Left ventricle myocardium superior (tissue), 1 donor: ENCODE results near the gene MCC. TPM values are rescaled to one million over a fixed set of nuclear protein-coding genes. Genes with fewer than 3 reads are reported as not detected.
A peak's percentile ranks its signal among the peaks of the same experiment; 100 is the strongest.

Experiments used
- ATAC-seq: fragments of 200-7000 bp; cut with Tn5 transposase; one replicate; pipeline ENCODE4 v1.9.1; 2020; ENCODE audit warnings: mild to moderate bottlenecking, moderate library complexity
- DNase-seq: peaks from one replicate; pipeline ENCODE4 v3.0.0-alpha.2; 2020
- intact Hi-C: fragments of 100-400 bp; cut with micrococcal nuclease; formaldehyde crosslinking; loops from one replicate; pipeline ENCODE4 v1.11.0; 2022
- long read RNA-seq: library from polyadenylated mRNA; unstranded; transcript quantifications from one replicate; pipeline ENCODE4 v2.0.0, GENCODE V29; 2021
- total RNA-seq: library from RNA; stranded (reverse); fragmentation: NEBNext Ultra II Directional; extraction: Animal tissue kit (Norgen Biotek cat#: 25700); gene quantifications from one replicate; pipeline ENCODE4 v1.2.1, GENCODE V29; 2021
- donor health status: DM: no; HTN: yes; CAD: no; lungs with severe emphysema.

MCC gene
- 27.1 TPM for total RNA-seq
- long read RNA-seq, full-length matches to known transcripts = 6 of 29 reads
- long read RNA-seq, partial matches to known transcripts = 8 of 29 reads
- long read RNA-seq, other reads (novel, unspliced or antisense) = 15 of 29 reads

- intact Hi-C loops = no loop called here
- ATAC-seq (peak; percentile 97), DNase-seq (peak; percentile 89)
Observed at GRCh38 chr5:113487781-113488644, at the start of gene MCC. MCC (minus strand) TSS chr5:113488453.

GRCh38 chr5:113531481-113532159 lies 43.4 kb upstream of the MCC start:
- intact Hi-C loops = no loop called here
- DNase-seq (no peak), ATAC-seq (no peak)

- intact Hi-C loops = no loop called here
- ATAC-seq (no peak), DNase-seq (no peak)
Observed at GRCh38 chr5:113527746-113528145, 39.5 kb upstream of the MCC start.

- DNase-seq (no peak), ATAC-seq (no peak)
- intact Hi-C loops = no loop called here
Observed at GRCh38 chr5:113526421-113526820, 38.2 kb upstream of the MCC start.

- ATAC-seq (peak; percentile 36), DNase-seq (no peak)
- intact Hi-C loops = no loop called here
Observed at GRCh38 chr5:113524927-113525326, 36.7 kb upstream of the MCC start.

GRCh38 chr5:113523168-113523567 lies 34.9 kb upstream of the MCC start:
- ATAC-seq (no peak), DNase-seq (no peak)
- intact Hi-C loops = no loop called here

GRCh38 chr5:113520899-113521298 lies 32.6 kb upstream of the MCC start:
- intact Hi-C loops = no loop called here
- no peak for DNase-seq
- ATAC-seq = no peak

- intact Hi-C loops = no loop called here
- ATAC-seq (no peak), DNase-seq (no peak)
Observed at GRCh38 chr5:113520429-113520828, 32.2 kb upstream of the MCC start.

GRCh38 chr5:113519412-113519811 lies 31.2 kb upstream of the MCC start:
- DNase-seq (no peak), ATAC-seq (no peak)
- intact Hi-C loops = no loop called here

- intact Hi-C loops = no loop called here
- no peak for ATAC-seq
Observed at GRCh38 chr5:113518884-113519283, 30.6 kb upstream of the MCC start.

GRCh38 chr5:113514289-113514635 lies 26.0 kb upstream of the MCC start:
- ATAC-seq = no peak
- no peak for DNase-seq
- intact Hi-C loops = loop anchor here (5.0 kb wide), 2 partner anchors 177 to 517 kb away; no protein-coding TSS in a partner anchor

More at GRCh38 chr5:113518884-113519283, 30.6 kb upstream of the MCC start:
- DNase-seq = no peak

- ATAC-seq = peak; percentile 99
- DNase-seq = peak; percentile 94
- intact Hi-C loops = loop anchor here (5.0 kb wide), 2 partner anchors 176 to 516 kb away; no protein-coding TSS in a partner anchor
Observed at GRCh38 chr5:113513384-113514288, 25.4 kb upstream of the MCC start, which contains the start of gene YTHDC2. YTHDC2 (plus strand) TSS chr5:113513694; CDS start chr5:113513896, 202 bp downstream.

GRCh38 chr5:113512341-113512740 lies 24.1 kb upstream of the MCC start:
- ATAC-seq (no peak), DNase-seq (no peak)
- intact Hi-C loops = loop anchor here (5.0 kb wide), 2 partner anchors 175 to 515 kb away; no protein-coding TSS in a partner anchor

GRCh38 chr5:113510836-113511451 lies 22.7 kb upstream of the MCC start:
- no peak for DNase-seq
- ATAC-seq = no peak
- intact Hi-C loops = loop anchor here (2.0 to 5.0 kb wide), 3 partner anchors 132 to 514 kb away; no protein-coding TSS in a partner anchor

GRCh38 chr5:113508756-113509155 lies 20.5 kb upstream of the MCC start:
- intact Hi-C loops = no loop called here
- DNase-seq (no peak), ATAC-seq (no peak)

- intact Hi-C loops = no loop called here
- DNase-seq = no peak
- no peak for ATAC-seq
Observed at GRCh38 chr5:113507601-113508000, 19.3 kb upstream of the MCC start.

GRCh38 chr5:113505181-113505580 lies 16.9 kb upstream of the MCC start:
- ATAC-seq (no peak), DNase-seq (no peak)
- intact Hi-C loops = no loop called here

- no peak for ATAC-seq
- no peak for DNase-seq
- intact Hi-C loops = no loop called here
Observed at GRCh38 chr5:113503146-113503545, 14.9 kb upstream of the MCC start.

- intact Hi-C loops = no loop called here
- DNase-seq (no peak), ATAC-seq (no peak)
Observed at GRCh38 chr5:113502073-113502472, 13.8 kb upstream of the MCC start.
